ENCODE results near the gene ST3GAL3. TPM values are rescaled to one million over a fixed set of nuclear protein-coding genes. Genes with fewer than 3 reads are reported as not detected.
A peak's percentile ranks its signal among the peaks of the same experiment; 100 is the strongest.

Gene ST3GAL3
- total RNA-seq, 1 donor from 2014 or later = 20.5 TPM

- no peak for TF ChIP-seq CTCF (IDR thresholded peaks at IDR 0.05)
- H3K27ac ChIP-seq = no peak overlapping the region
- intact Hi-C loops (cut with DNase I) = no loop called here
- no peaks in the 10 kb centered on the region for H3K36me3 ChIP-seq
- DNase-seq (no peak), ATAC-seq (peak; percentile 74)
- no peaks in the 10 kb centered on the region for H3K9me3 ChIP-seq
- H3K4me1 ChIP-seq = no peaks in the 10 kb centered on the region
- no peaks in the 10 kb centered on the region for H3K27me3 ChIP-seq
- H3K4me3 ChIP-seq = no peak overlapping the region
Measured at GRCh38 chr1:43844114-43844513, 136.8 kb downstream of the ST3GAL3 start.

DNA sequence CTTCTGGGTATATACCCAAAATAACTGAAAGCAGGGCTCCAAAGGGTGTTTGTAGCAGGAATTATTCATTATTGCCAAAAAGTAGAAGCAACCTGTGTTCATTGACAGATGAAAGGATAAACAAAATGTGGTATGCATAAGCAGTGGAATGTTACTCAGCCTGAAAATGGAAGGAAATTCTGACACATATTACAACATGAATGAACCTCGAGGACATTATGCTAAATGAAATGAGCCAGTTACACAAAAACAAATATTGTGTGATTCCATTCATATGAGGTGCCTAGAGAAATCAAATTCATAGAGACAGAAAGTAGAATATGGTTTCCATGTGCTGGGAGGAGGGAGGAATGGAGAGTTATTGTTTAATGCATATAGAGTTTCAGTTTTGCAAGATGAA is 140.0 kb downstream of the ST3GAL3 start:
- H3K9me3 ChIP-seq = no peaks in the 10 kb centered on the region
- H3K4me1 ChIP-seq = no peaks in the 10 kb centered on the region
- no peaks in the 10 kb centered on the region for H3K27me3 ChIP-seq
- intact Hi-C loops (cut with DNase I) = no loop called here
- no peak overlapping the region for H3K27ac ChIP-seq
- DNase-seq (no peak), ATAC-seq (no peak)
- H3K36me3 ChIP-seq = no peaks in the 10 kb centered on the region
- TF ChIP-seq CTCF (IDR thresholded peaks at IDR 0.05) = no peak
- no peak overlapping the region for H3K4me3 ChIP-seq

DNA sequence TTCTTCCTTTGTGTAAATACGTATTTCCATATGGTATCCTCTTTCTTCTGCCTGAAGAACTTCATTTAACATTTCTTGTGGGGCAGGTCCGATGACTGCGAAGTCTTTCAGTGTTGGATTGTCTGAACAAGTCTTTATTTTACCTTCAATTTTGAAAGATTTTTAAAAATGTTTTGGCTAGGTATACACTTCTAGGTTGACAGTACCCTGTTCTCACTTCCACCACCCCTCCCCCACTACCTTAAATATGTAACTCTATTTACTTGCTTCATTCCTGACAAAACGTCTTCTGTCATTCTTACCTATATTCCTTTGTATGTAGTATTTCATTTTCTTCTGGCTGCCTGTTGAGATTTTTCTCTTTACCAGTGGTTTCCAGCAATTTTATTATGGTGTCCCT is 140.5 kb downstream of the ST3GAL3 start:
- Histone ChIP-seq H3K4me3 (no peak overlapping the region), H3K27ac (no peak overlapping the region), H3K27me3 (no peaks in the 10 kb centered on the region), H3K9me3 (no peaks in the 10 kb centered on the region), H3K36me3 (no peaks in the 10 kb centered on the region), H3K4me1 (peaks cover 3% of the 10 kb centered on the region)
- intact Hi-C loops (cut with DNase I) = no loop called here
- no peak for ATAC-seq
- no peak for DNase-seq
- no peak for TF ChIP-seq CTCF (IDR thresholded peaks at IDR 0.05)

GRCh38 chr1:43849670-43850069 is 142.3 kb downstream of the ST3GAL3 start:
- intact Hi-C loops (cut with DNase I) = no loop called here
- DNase-seq (no peak), ATAC-seq (no peak)
- peaks cover 15% of the 10 kb centered on the region for H3K4me1 ChIP-seq
- no peaks in the 10 kb centered on the region for H3K27me3 ChIP-seq
- H3K9me3 ChIP-seq = no peaks in the 10 kb centered on the region
- no peak for TF ChIP-seq CTCF (IDR thresholded peaks at IDR 0.05)
- H3K4me3 ChIP-seq = no peak overlapping the region
- no peaks in the 10 kb centered on the region for H3K36me3 ChIP-seq
- no peak overlapping the region for H3K27ac ChIP-seq

DNA sequence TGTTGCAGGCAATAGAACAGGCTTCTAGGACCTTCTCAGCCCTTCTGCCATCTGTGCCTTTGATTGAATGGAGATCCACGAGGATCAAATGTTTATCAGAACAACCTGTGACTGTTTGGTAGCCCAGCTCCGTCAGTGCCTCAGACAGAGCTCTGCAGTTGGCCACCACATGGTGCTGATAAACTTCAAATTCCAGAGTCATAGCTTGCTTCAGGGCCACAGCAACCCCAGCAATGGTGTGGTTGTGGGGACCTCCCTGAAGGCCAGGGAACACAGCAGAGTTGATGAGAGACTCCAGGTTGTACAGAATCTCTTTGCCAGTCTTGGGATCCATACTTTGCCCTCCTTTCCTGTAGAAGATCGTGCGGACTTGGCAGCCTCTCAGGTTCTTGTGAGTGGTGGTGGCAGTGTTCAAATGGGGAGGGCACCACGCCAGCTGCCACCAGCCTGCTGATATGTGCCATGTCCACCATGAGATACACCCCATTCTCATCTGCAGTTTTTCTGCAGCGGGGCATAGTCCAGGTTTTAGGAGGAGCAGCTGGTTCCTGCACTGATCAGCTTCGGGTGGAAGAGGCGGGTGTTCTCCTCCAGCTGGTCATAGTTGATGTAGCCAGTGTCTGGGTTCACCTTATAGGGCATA is 143.4 kb downstream of the ST3GAL3 start:
- Histone ChIP-seq H3K27ac (no peak overlapping the region), H3K27me3 (no peaks in the 10 kb centered on the region), H3K36me3 (no peaks in the 10 kb centered on the region), H3K9me3 (no peaks in the 10 kb centered on the region), H3K4me1 (peaks cover 15% of the 10 kb centered on the region), H3K4me3 (no peak overlapping the region)
- no peak for ATAC-seq
- DNase-seq = no peak
- intact Hi-C loops (cut with DNase I) = no loop called here
- no peak for TF ChIP-seq CTCF (IDR thresholded peaks at IDR 0.05)

Measured in upper lobe of right lung (tissue), 1 donor.